GM12801 (cell line): ENCODE data around the gene NACC2.

ENCODE experiments used
- CTCF ChIP-seq: IDR thresholded peaks from one replicate; pipeline ENCODE4 v1.5.1; 2011; ENCODE audit warnings: control low read depth; ENCODE audit not compliant: insufficient read length; ENCODE audit errors: extremely low read depth

Gene NACC2

GRCh38 chr9:136117916-136118319 lies 22.8 kb upstream of the NACC2 start:
- TF ChIP-seq CTCF = no peak

GRCh38 chr9:136117291-136117915 lies 22.3 kb upstream of the NACC2 start:
- no peak for TF ChIP-seq CTCF

- TF ChIP-seq CTCF = no peak
Observed at GRCh38 chr9:136116360-136117098, 21.4 kb upstream of the NACC2 start.

- no peak for TF ChIP-seq CTCF
Observed at GRCh38 chr9:136115641-136116359, 20.7 kb upstream of the NACC2 start.

- no peak for TF ChIP-seq CTCF
Observed at GRCh38 chr9:136115206-136115605, 20.1 kb upstream of the NACC2 start.

GRCh38 chr9:136114610-136115009 lies 19.5 kb upstream of the NACC2 start:
- no peak for TF ChIP-seq CTCF

GRCh38 chr9:136112541-136112940 lies 17.5 kb upstream of the NACC2 start:
- TF ChIP-seq CTCF = no peak
